ENCODE data around the gene ROBO3. TPM values are rescaled to one million over a fixed set of nuclear protein-coding genes. Genes with fewer than 3 reads are reported as not detected.

The ROBO3 gene
- 12.6 and 30.7 TPM in 2 replicates for total RNA-seq (ENCODE audit: low replicate concordance)

GRCh38 chr11:124865181-124865901 lies at the start of gene ROBO3:
ROBO3 (plus strand) TSS chr11:124865432; CDS start chr11:124865578, 146 bp downstream.
- H3F3A ChIP-seq (ENCODE audit: low read depth): peaks cover 53% of the 10 kb centered on the region
- Mint-ChIP-seq H3K4me3 (peak within 1 kb of the TSS; percentile 81), H3K4me1 (peaks cover 65% of the 10 kb centered on the region), H3K27ac (no peak within 1 kb of the TSS), H3K36me3 (no peaks in the 10 kb centered on the region), H3K9me3 (no peaks in the 10 kb centered on the region), H3K27me3 (ENCODE audit: insufficient read depth, low read depth) (peaks cover 76% of the 10 kb centered on the region)
- TF ChIP-seq CTCF (IDR thresholded peaks at IDR 0.05) (no peak), EZH2 (IDR thresholded peaks at IDR 0.05) (peak; percentile 89), EZH2phosphoT487 (IDR thresholded peaks at IDR 0.05) (peak; percentile 78)
- no peak within 1 kb of the TSS for H3K9ac ChIP-seq
- peak within 1 kb of the TSS; percentile 30 for H2AFZ ChIP-seq (replicated peaks)
- H3K9me3 ChIP-seq (ENCODE audit: low read depth): no peaks in the 10 kb centered on the region
- peaks cover 82% of the 10 kb centered on the region for H3K27me3 ChIP-seq
- H3K79me2 ChIP-seq (ENCODE audit: low read depth): no peaks in the 10 kb centered on the region
- H3K27ac ChIP-seq: no peak within 1 kb of the TSS
- H4K20me1 ChIP-seq (ENCODE audit: low read depth): peaks cover 34% of the 10 kb centered on the region
- H3K4me3 ChIP-seq: peak within 1 kb of the TSS; percentile 57
- peak within 1 kb of the TSS; percentile 94 for H3K4me2 ChIP-seq
- H3K36me3 ChIP-seq: no peaks in the 10 kb centered on the region
- DNase-seq (ENCODE audit: low spot score): peak; percentile 48
- peaks cover 66% of the 10 kb centered on the region for H3K4me1 ChIP-seq

DNA sequence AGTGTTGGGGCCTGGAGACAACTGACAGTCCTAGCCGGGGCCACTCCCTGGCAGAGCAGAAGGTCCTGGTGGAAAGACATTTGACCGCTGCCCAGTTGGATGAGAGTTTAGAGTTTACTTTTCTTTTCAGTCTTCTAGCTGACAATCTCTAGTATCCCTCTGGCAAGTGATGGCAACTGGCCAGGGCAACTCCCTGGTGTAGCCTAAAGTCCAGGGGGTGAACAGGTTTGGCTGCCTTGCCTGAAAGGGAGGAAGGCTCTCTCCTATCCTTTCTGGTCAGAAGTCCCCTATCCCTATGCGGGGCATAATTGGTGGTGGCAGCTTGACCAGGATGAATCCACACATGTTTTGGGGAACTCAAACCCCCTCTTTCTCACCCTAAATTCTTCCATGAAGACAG lies 48.2 kb upstream of the ROBO3 start:
- no peaks in the 10 kb centered on the region for H3K9me3 Mint-ChIP-seq
- TF ChIP-seq CTCF (IDR thresholded peaks at IDR 0.05): no peak

DNA sequence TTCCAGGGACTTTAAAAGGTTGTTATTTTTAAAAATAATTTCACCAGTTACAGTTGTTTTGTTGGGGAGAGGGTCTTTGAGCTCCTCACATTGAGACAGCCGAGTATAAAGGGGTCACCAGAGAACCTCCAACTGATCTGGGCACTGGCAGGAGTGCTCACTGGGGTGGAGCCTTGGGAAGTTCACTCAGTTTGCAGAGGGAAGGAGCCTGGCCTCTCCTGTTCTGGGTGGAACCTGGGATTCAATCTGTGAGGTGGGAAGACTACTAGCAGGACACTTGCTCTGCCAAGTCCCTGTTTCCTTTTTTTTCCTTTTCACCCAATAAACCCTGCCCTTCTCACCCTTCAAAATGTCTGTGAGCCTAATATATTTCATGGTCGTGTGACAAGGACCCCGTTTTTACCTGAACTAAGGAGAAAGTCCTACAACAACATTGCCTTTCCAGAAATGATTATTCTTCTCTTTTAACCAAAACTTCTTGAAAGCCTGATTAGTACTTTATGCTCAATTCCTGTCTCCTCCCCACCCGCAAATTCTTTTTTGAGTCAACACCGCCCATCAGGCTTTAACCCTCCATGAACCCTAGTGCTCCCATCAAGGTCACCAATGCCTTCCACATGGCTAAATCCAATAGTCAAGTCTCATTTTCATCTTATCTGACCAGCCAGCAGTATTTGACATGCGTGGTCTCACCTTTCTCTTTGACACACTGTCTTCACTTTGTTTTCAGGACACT lies 43.1 kb upstream of the ROBO3 start:
- Mint-ChIP-seq H3K27me3 (ENCODE audit: insufficient read depth, low read depth) (peaks cover 12% of the 10 kb centered on the region), H3K9me3 (no peaks in the 10 kb centered on the region), H3K4me3 (no peak overlapping the region), H3K4me1 (no peaks in the 10 kb centered on the region), H3K27ac (no peak overlapping the region), H3K36me3 (no peaks in the 10 kb centered on the region)
- no peak overlapping the region for H3K27ac ChIP-seq
- no peaks in the 10 kb centered on the region for H3K4me1 ChIP-seq
- H3K36me3 ChIP-seq: no peaks in the 10 kb centered on the region
- H3K9me3 ChIP-seq (ENCODE audit: low read depth): no peaks in the 10 kb centered on the region
- no peaks in the 10 kb centered on the region for H4K20me1 ChIP-seq (ENCODE audit: low read depth)
- no peak overlapping the region for H3K9ac ChIP-seq
- DNase-seq (ENCODE audit: low spot score): no peak
- no peaks in the 10 kb centered on the region for H3K27me3 ChIP-seq
- H3K79me2 ChIP-seq (ENCODE audit: low read depth): no peaks in the 10 kb centered on the region
- H3F3A ChIP-seq (ENCODE audit: low read depth): no peaks in the 10 kb centered on the region
- H3K4me3 ChIP-seq: no peak overlapping the region
- H2AFZ ChIP-seq (replicated peaks): no peak overlapping the region
- TF ChIP-seq CTCF (IDR thresholded peaks at IDR 0.05): no peak
- TF ChIP-seq EZH2 (IDR thresholded peaks at IDR 0.05): no peak
- H3K4me2 ChIP-seq: no peak overlapping the region

More for the DNA sequence above, 48.2 kb upstream of the ROBO3 start:
- H3K27ac Mint-ChIP-seq: no peak overlapping the region
- DNase-seq (ENCODE audit: low spot score): no peak
- Histone ChIP-seq H3K79me2 (ENCODE audit: low read depth) (no peaks in the 10 kb centered on the region), H3K9me3 (ENCODE audit: low read depth) (no peaks in the 10 kb centered on the region), H3K4me3 (no peak overlapping the region), H3K9ac (no peak overlapping the region), H4K20me1 (ENCODE audit: low read depth) (no peaks in the 10 kb centered on the region), H3K4me2 (no peak overlapping the region), H3F3A (ENCODE audit: low read depth) (no peaks in the 10 kb centered on the region), H3K4me1 (no peaks in the 10 kb centered on the region), H3K27me3 (no peaks in the 10 kb centered on the region), H2AFZ (replicated peaks) (no peak overlapping the region), H3K36me3 (no peaks in the 10 kb centered on the region), H3K27ac (no peak overlapping the region)
- no peaks in the 10 kb centered on the region for H3K36me3 Mint-ChIP-seq
- peaks cover 10% of the 10 kb centered on the region for H3K27me3 Mint-ChIP-seq (ENCODE audit: insufficient read depth, low read depth)
- H3K4me3 Mint-ChIP-seq: no peak overlapping the region
- H3K4me1 Mint-ChIP-seq: no peaks in the 10 kb centered on the region
